SK-N-SH treated with all-trans-retinoic acid at 6 μM for 48 hours (cell line): ENCODE measurements around the gene LRCH2.
"Not testable (repeated sequence)": the region's sequence is repeated elsewhere in the genome, so short reads cannot be mapped to it uniquely, and the experiment has no call there.

ENCODE experiments used
- ATAC-seq: fragments of 200-7000 bp; cut with Tn5 transposase; 3 replicates; pipeline ENCODE4 v1.9.1; 2020; ENCODE audit warnings: mild to moderate bottlenecking, moderate library complexity
- CSDC2 ChIP-seq: fragments of 250-450 bp; sonication (Bioruptor Pico); IDR thresholded peaks from 2 replicates; pipeline ENCODE4 v1.5.0; 2020; ENCODE audit warnings: mild to moderate bottlenecking, moderate library complexity
- ESRRG ChIP-seq: fragments of 250-450 bp; sonication (Bioruptor Pico); IDR thresholded peaks from 2 replicates; pipeline ENCODE4 v1.6.1; 2021; ENCODE audit warnings: mild to moderate bottlenecking
- ISL1 ChIP-seq: fragments of 250-450 bp; sonication (Bioruptor Pico); IDR thresholded peaks from 2 replicates; pipeline ENCODE4 v2.1.2; 2022; ENCODE audit warnings: mild to moderate bottlenecking, moderate library complexity
- POU6F1 ChIP-seq: fragments of 250-450 bp; sonication (Bioruptor Pico); IDR thresholded peaks from 2 replicates; pipeline ENCODE4 v1.8.0; 2021; ENCODE audit warnings: low read depth, mild to moderate bottlenecking, moderate library complexity, borderline replicate concordance
- RARB ChIP-seq: fragments of 250-450 bp; sonication (Bioruptor Pico); IDR thresholded peaks from 2 replicates; pipeline ENCODE4 v1.8.0; 2021; ENCODE audit warnings: mild to moderate bottlenecking, moderate library complexity
- SNAI2 ChIP-seq: fragments of 250-450 bp; sonication (Bioruptor Pico); IDR thresholded peaks from 2 replicates; pipeline ENCODE4 v1.5.0; 2020; ENCODE audit warnings: mild to moderate bottlenecking, moderate library complexity
- TCF4 ChIP-seq: fragments of 250-450 bp; sonication (Bioruptor Pico); IDR thresholded peaks from 2 replicates; pipeline ENCODE4 v1.8.0; 2021; ENCODE audit warnings: mild to moderate bottlenecking, moderate library complexity, borderline replicate concordance
- TOX ChIP-seq: fragments of 250-450 bp; sonication (Bioruptor Pico); IDR thresholded peaks from 2 replicates; pipeline ENCODE4 v1.8.0; 2021; ENCODE audit warnings: mild to moderate bottlenecking, moderate library complexity, borderline replicate concordance
- TSHZ2 ChIP-seq: fragments of 250-450 bp; sonication (Bioruptor Pico); IDR thresholded peaks from 2 replicates; pipeline ENCODE4 v1.5.0; 2020; ENCODE audit warnings: mild to moderate bottlenecking, moderate library complexity
- ZC3H10 ChIP-seq: fragments of 250-450 bp; sonication (Bioruptor Pico); IDR thresholded peaks from 2 replicates; pipeline ENCODE4 v1.5.1; 2021; ENCODE audit warnings: mild to moderate bottlenecking, moderate library complexity
- ZFP3 ChIP-seq: fragments of 250-450 bp; sonication (Bioruptor Pico); IDR thresholded peaks from 2 replicates; pipeline ENCODE4 v1.5.0; 2020; ENCODE audit warnings: mild to moderate bottlenecking, moderate library complexity
- ZFP30 ChIP-seq: fragments of 450-650 bp; formaldehyde crosslinking; IDR thresholded peaks from 2 replicates; pipeline ENCODE4 v1.5.0; 2022; ENCODE audit warnings: mild to moderate bottlenecking, moderate library complexity
- ZNF565 ChIP-seq: fragments of 450-650 bp; formaldehyde crosslinking; conservative IDR thresholded peaks from 2 replicates; pipeline ENCODE4 v1.5.0; 2020; ENCODE audit warnings: low read depth, mild to moderate bottlenecking, moderate library complexity
- ZNF70 ChIP-seq: fragments of 450-650 bp; formaldehyde crosslinking; IDR thresholded peaks from 2 replicates; pipeline ENCODE4 v1.5.0; 2020; ENCODE audit warnings: mild to moderate bottlenecking, moderate library complexity
- ZNF8 ChIP-seq: fragments of 450-650 bp; formaldehyde crosslinking; IDR thresholded peaks from 2 replicates; pipeline ENCODE4 v1.5.0; 2020; ENCODE audit warnings: mild to moderate bottlenecking, moderate library complexity
- TF ChIP-seq, protein P1 (sequence below): fragments of 250-450 bp; sonication (Bioruptor Pico); IDR thresholded peaks from 2 replicates; pipeline ENCODE4 v1.5.1; 2020; ENCODE audit warnings: low read depth, mild to moderate bottlenecking, moderate library complexity
- TF ChIP-seq, protein P2 (sequence below): fragments of 250-450 bp; sonication (Bioruptor Pico); IDR thresholded peaks from 2 replicates; pipeline ENCODE4 v1.8.0; 2020; ENCODE audit warnings: mild to moderate bottlenecking, moderate library complexity, borderline replicate concordance

The LRCH2 gene

DNA sequence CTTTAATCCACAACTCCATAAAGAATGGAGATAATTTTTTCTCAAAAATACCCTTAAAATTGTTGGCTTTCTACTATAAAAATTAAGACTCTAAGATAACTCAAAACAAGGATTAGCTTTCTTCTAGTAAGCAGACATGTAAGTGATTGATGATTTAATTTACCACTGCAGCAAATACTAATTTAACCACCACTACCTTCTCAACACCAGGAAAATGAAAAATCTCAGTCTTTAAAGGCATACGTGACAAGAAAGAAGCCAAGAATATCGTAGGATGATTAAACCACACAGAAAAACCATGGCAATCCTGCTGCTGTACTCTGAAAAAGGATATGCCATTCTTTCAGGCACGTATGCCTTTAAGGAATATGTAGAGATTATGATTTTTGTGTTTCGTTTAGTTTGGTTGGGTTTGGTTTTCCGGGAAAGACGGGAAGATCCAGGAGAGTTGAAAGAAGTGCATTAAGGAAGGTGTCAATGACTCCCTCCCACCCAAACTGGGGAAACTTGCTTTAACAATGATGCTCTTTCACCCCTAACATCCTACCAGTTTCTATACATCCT, 881 bp downstream of the LRCH2 start:
- peak; percentile 40 for ATAC-seq
- TF ChIP-seq TCF4 (CRISPR knock-in tag) (no peak), RARB (CRISPR knock-in tag) (no peak), SNAI2 (CRISPR knock-in tag) (no peak), TSHZ2 (no peak), ZNF8 (no peak), ZFP30 (CRISPR knock-in tag) (no peak)
- TF ChIP-seq, protein P1, sequence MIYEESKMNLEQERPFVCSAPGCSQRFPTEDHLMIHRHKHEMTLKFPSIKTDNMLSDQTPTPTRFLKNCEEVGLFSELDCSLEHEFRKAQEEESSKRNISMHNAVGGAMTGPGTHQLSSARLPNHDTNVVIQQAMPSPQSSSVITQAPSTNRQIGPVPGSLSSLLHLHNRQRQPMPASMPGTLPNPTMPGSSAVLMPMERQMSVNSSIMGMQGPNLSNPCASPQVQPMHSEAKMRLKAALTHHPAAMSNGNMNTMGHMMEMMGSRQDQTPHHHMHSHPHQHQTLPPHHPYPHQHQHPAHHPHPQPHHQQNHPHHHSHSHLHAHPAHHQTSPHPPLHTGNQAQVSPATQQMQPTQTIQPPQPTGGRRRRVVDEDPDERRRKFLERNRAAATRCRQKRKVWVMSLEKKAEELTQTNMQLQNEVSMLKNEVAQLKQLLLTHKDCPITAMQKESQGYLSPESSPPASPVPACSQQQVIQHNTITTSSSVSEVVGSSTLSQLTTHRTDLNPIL (CRISPR knock-in tag), result no peak

GRCh38 chrX:115229337-115230003, 4.4 kb downstream of the LRCH2 start:
- peak; percentile 35; the same call in 2 of the 3 replicates for ATAC-seq
- TF ChIP-seq TCF4 (CRISPR knock-in tag) (no peak), ZFP30 (CRISPR knock-in tag) (no peak), ISL1 (CRISPR knock-in tag) (peak; percentile 95), ZFP3 (CRISPR knock-in tag) (no peak), ZC3H10 (CRISPR knock-in tag) (0 out of 2 replicates have a peak, but pooled peaks have one; percentile 48)
- TF ChIP-seq, protein P1 (CRISPR knock-in tag), result peak; percentile 42; the same call in 1 of the 2 replicates
- TF ChIP-seq, protein P2, sequence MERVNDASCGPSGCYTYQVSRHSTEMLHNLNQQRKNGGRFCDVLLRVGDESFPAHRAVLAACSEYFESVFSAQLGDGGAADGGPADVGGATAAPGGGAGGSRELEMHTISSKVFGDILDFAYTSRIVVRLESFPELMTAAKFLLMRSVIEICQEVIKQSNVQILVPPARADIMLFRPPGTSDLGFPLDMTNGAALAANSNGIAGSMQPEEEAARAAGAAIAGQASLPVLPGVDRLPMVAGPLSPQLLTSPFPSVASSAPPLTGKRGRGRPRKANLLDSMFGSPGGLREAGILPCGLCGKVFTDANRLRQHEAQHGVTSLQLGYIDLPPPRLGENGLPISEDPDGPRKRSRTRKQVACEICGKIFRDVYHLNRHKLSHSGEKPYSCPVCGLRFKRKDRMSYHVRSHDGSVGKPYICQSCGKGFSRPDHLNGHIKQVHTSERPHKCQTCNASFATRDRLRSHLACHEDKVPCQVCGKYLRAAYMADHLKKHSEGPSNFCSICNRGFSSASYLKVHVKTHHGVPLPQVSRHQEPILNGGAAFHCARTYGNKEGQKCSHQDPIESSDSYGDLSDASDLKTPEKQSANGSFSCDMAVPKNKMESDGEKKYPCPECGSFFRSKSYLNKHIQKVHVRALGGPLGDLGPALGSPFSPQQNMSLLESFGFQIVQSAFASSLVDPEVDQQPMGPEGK, result 0 out of 2 replicates have a peak, but pooled peaks have one; percentile 36

GRCh38 chrX:115226929-115227328, 7.0 kb downstream of the LRCH2 start:
- no peak for TF ChIP-seq ZNF565 (CRISPR knock-in tag)
- no peak for TF ChIP-seq ZNF70 (CRISPR knock-in tag)
- TF ChIP-seq SNAI2 (CRISPR knock-in tag), result no peak
- TF ChIP-seq RARB (CRISPR knock-in tag), result no peak
- no peak for TF ChIP-seq ESRRG (CRISPR knock-in tag)
- no peak for TF ChIP-seq POU6F1 (CRISPR knock-in tag)
- TF ChIP-seq TOX (CRISPR knock-in tag), result no peak
- TF ChIP-seq, protein P1 (CRISPR knock-in tag), result no peak
- no peak for TF ChIP-seq ZFP30 (CRISPR knock-in tag)
- no peak for TF ChIP-seq ZC3H10 (CRISPR knock-in tag)
- TF ChIP-seq CSDC2, result no peak
- TF ChIP-seq, protein P2, result no peak
- peak; percentile 80 for ATAC-seq

DNA sequence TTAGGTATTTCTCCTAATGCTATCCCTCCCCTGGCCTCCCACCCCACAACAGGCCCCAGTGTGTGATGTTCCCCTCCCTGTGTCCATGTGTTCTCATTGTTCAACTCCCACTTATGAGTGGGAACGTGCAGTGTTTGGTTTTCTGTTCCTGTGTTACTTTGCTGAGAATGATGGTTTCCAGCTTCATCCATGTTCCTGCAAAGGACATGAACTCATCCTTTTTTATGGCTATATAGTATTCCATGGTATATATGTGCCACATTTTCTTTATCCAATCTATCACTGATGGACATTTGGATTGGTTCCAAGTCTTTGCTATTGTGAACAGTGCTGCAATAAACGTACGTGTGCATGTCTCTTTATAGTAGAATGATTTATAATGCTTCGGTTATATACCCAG, 16.6 kb downstream of the LRCH2 start:
- ATAC-seq, result not testable (repeated sequence)
